GM18909 (cell line): ENCODE results near the gene UNCX.

Source experiments
- ATAC-seq: cut with Tn5 transposase; IDR thresholded peaks from one replicate; pipeline ENCODE4 v1.9.1; 2021; ENCODE audit warnings: mild to moderate bottlenecking; ENCODE audit not compliant: unreplicated experiment, poor library complexity

UNCX gene

DNA sequence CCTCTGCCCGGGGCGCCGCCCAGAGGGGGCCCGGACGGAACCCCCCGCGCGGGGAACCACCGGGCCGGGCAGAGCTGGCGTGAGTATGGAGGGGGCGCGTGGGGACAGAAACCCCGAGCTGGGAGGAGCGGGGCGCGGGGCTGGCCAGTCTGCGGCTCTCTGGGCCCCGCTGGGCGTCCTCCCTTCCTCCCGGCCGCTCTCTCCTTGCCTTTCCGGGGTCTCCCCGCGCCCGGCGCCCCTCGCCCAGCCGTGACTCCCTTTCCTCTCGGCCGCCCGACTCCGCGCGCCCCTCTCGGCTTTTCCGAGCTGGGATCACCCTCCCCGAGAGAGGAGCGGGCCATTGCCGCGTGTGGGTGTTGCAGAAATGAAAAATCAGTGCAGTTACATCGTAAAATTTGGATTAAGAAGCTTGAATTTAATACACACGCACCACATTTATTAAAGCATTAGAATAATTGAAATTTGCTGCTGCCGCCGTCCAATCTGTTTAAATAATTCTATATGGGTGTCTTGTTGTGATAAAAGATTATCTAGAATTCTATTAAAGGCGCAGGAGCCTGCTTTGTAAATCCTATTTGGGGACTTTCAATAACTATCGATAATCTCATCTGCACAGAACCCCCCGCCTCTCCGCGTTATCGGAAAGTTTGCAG, 9.1 kb downstream of the UNCX start:
- ATAC-seq = no peak

DNA sequence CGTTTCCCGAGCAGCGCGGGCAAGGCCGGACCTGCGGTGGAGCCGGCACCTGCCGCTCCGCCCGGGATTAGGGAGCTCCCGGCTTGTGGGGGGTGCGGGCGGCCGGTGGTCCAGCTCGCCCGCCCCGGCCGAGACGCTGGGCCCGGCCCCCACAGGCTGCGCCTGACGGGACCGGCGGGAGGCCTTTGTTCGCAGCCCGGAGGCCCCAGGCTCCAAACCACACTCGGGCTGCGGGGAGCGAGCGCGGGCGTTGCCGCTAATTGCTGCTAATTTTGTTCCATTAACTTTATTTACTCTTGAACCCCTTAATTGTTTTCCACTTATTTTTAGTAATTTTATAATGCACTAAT, 9.6 kb downstream of the UNCX start:
- no peak for ATAC-seq

DNA sequence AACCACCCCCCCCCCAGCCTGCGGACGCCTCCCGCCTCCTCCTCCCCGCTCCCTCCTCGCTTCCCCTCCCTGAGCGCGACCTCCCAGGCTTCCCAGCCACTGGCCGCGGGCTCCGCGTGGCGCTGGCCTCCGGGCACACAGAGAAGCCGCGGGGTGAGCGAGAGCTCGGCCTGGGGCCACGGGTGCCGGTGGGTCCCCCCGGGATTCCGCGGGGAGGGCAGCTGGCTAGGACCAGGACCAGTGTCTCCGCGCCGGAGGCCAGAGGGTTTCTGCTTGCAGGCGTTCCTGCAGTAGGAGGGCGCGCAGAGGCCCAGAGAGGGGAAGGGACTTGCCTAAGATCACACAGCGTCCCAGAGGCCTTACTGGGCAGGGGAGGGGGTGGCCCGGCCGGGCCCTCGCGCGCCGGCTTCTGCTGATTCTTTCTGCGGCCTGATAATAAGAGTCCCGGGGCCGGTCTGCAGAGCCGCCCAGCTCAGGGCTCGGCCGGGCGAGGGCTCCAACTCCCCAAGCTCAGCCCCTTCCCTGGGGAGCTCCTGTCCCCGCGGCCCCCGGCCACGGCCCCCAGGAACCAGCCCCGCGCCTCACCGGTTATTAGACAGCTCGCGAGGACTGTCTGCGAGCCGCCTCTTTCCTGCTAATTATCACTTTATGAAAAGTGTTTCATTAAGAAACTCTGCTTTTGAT, 10.1 kb downstream of the UNCX start:
- ATAC-seq = no peak

DNA sequence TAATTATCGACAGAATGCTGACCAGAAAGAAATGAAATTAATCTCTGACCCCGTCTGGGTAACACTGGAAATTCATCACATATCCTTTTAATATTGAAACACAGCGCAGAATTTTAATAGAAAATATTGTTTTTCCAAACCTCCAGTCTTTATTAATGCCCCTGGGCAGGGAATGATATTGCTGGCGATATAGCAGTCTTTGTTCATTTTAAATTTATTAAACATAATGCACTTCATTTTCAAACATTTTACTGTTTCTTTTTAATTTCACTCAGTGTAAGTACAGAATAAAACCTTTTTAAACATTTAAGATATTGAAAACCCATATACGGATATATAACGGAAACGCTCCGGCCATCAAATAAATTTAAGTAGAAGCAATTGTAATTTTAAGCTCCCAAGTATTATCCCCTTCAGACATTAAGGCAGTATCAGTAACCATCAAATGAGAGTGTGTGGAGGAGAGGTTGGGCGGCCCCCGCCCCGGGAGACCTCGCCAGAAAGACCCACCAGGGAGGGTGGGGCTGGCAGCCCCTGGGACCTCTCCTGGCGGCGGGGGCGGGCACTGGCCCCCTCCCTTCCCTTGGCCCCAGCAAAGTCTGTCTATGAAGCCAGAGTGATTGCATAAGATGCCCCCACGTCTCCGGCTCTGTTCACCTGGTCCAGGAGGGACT, 10.8 kb downstream of the UNCX start:
- no peak for ATAC-seq

DNA sequence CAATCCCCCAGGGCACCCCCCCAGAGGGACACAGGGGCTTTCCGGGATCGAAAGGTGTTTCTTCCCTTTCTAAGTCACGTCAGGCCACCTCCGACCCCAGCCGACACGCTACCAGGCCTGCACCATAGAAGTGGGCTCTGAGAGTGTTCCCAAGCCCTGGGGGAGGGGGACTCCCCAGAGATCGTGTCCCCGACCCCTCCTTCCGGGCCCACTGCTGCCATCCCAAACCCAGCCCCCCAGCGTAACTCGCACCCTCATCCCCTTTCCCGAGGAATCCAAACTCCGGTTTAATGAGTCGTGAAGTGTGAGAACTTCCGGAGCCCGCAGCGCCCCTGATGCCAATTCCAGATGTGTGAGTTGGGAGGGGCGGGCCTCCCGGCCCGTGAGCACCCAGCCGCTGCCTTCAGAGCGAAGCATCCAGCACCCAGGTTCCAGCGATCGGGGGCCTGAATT, 11.3 kb downstream of the UNCX start:
- ATAC-seq = no peak

DNA sequence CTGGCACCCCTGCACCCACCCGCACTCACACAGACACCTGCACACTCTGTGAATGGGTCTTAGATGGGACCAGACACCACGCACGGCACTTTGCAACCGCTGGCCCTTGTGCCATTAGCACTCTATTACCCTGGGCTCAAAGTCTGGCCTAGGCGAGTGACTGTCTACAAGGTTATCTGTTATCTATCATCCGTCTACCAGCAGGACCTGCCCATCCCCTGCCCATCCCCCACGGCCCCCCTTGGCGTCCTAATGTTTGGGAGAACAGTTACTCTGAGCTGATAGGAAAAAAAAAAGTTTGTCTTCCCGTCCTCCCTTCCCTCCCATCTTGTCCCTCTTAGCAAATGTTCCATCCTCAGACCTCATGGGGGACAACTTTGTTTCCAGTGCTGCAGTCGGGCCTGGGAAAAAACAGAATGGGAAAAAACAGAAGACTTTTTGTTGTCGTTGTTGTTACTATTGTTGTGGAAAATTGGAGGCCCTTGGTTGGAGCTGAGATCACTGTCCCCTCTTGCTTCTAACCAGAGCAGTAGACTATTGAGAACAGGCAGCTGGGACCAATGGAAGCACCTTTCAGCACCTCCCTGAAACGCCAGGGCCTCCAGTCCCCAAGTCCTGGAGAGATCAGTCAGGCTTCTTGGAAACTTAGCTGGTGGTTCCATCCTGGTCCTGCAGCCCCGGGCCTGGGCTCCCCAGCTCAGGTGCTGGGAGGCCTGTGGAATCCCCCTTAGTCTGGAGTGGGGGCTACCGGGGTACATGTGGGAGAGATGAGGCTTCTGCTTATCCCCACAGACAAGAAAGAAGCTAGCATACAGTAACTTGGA, 12.2 kb downstream of the UNCX start:
- ATAC-seq = no peak

DNA sequence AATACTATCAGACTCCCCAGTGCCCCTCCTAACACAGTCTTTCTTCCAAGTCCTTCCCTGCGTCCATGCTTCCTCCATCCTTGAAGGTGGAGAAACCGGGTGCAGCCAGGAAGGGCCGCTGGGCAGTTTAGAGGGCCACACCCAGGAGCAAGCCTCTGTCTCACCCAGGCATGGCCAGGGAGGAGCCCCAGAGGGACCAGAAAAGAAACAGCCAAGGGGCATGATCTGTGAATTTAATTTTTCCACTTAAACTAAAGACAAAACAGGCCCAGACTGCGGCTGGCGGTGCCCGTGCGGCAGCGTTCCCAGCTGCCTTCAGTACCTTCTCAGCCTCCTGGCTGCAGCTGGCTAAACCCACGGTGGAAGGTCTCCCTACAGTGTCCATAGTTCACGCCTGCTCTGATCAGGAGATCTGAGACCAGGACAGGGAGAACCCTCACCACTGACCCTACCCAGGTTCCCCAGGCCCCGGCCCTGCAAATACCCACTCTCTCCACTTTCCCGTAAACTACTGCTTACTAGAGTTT, 12.9 kb downstream of the UNCX start:
- ATAC-seq = no peak

DNA sequence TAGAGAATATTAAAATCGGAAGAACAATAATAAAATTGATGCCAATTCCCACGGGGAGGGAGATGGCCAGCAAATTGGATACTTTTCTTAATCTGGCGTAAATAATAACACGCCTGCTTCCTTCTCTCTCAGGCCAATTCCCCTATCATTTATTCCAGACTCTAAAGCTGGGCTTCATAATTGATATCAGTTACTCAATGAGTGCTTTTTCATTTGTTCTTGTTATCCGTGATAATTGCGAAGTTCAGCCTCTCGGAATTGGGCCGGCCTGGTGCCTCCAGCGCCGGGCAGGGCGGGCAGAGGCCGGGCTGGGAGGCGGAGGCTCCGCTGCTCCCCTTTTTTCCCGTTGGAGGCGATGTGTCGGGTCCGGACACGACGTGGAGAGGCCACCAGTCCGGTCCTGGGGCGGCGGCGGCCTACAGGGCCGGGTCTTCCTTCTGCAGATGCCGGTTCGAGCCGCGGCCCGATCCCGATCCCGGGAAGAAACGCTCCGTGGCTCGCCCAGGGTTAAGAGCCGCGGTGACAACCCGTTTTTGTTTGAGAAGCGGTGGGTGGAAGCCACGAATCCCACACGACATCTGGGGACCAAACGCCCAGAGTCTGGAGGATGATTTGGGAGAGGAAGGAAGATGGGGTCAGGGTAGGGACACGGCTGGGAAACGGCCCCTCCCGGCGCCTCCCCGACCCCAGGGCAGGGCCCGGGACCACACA, 13.6 kb downstream of the UNCX start:
- no peak for ATAC-seq

DNA sequence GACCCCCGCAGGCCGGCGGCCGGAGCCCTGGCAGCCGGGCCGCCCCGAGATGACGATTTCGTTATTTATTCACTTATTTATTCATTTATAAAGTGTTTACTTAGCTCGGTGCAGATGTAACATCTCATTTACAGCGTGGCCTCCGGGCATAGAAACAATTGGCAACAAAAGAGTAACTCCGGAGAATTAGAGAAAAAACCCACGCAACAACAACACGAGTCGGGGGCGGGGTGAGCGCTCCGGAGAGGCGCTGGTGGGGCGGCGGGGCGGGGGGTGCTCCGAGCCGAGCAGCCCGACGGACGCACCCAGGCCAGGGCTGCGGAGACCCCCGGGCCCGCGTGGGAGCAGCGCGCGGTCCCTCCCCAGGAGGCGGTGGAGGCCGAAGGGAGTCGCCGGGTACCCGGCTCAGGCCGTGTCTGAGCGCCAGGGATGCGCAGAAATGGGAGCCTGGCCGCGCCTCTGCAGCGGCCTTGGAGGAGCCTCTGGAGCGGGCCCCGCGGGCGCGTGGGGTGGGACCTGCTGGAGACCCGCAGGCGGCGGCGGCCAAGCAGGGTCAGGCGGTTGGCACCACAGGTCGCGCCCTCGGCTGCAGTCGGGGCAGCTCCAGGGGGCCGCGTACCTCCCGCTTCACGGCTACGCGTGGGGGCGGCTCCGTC, 14.3 kb downstream of the UNCX start:
- no peak for ATAC-seq

DNA sequence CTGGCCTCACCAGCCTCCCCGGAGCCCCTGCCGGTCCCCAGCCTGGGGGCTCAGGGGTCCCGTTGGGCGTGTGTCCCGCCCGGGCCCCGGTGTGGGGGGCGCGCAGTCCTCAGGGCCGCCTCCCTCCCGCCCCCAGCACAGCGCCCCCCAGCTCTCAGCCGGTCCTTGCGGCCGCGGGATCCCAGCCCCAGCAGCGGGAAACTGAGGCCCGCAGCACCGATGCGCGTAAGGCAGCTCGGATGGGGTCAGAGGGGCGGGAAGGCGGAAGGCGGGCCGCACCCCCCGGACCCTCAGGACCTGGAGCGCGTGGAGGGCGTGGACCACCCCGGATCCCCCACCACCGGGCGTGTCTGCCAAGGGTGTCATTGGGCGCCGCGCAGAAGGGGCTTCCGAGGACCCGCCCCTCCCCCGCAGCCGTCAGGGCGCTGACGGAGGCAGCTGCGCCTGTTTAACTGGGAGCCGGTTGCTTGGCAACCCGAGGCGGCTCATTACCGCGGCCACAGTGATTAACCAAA, 14.9 kb downstream of the UNCX start:
- no peak for ATAC-seq

DNA sequence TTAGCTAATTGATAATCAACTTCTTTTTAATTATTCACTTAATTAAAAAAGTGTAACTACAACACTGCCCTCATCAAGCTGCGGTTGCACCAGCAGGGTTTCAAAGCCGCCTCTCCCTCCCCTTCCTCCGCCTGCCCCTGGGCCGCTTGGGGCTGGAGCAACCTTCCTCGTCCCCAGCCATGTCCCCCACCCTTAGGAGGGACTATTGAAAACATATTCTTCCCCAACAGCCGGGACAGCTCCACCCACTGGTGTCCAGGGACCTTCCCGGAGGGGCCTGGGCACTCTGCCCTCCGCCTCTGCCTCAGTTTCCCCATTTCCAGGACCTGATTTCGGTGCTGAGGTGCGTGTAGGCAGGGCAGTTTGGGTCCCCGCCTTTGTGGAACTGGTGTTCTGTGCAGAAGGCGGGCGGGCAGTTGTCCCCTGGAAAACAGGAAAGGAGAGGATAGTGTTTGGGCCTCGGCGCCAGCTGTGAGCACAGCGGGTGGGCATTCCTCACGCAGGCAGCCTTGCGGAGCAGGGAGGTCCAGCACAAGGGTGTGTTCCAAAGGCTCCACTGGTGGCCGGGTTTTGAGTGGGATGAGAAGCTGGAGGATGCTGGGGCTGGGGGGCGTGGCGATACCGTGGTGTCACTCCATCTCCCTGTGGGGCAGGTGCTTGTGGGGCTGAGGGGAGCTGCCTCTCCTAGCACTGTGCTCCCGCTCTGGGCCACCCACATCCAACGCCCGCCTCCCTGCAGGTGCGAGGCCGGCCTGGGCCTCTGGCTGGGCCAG, 15.7 kb downstream of the UNCX start:
- ATAC-seq = no peak

DNA sequence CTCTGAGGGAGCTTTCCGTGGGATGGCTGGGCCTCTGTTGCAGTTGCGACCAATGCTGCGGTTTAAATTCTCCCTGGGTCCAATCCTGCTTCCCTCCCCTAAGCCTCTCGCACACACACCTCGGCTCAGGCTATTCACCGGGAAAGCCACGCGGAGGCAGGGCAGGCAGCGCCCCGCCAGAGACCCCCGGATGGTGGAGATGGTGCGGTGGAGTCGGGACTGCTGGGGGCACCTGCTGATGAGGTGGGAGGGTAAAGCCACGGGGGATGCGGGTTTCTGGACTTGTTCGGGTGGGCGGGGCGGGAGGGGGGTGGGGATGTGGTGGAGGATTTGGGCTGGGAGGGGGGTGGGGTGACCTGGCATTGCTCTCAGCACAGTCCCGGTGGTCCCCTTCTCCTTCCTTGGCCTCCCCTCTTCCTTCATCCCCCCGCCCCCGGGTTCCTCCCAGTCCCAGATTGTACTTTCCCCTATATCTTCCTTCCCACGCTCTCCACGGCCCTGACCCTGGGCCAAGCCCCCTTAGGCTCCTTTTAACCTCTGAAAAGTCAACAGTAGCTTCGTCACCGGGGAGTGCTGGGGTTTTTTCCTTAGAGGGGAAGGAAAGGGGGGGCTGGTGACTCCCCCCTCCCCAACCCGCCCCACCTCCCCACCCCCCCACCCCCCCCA, 16.4 kb downstream of the UNCX start:
- no peak for ATAC-seq

DNA sequence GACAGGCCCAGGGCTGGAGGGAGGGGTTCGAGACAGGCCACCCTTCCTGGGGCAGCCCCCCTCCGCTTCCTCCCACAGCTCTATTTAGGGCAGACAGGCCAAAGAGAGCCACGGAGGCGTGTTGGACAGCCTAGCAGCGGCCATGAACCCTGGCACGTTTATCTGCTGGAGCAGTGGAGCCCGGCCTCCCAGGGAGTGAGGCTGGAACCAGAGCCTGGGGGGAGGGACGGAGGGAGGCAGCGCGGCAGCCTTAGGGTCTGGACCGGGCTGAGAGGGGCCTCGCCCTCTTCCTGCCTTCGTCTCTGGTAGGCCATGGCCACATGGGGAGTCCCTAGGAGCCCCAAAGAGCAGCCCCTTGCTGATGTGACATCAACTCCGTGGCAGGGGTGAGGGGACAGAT, 17.1 kb downstream of the UNCX start:
- ATAC-seq = no peak

DNA sequence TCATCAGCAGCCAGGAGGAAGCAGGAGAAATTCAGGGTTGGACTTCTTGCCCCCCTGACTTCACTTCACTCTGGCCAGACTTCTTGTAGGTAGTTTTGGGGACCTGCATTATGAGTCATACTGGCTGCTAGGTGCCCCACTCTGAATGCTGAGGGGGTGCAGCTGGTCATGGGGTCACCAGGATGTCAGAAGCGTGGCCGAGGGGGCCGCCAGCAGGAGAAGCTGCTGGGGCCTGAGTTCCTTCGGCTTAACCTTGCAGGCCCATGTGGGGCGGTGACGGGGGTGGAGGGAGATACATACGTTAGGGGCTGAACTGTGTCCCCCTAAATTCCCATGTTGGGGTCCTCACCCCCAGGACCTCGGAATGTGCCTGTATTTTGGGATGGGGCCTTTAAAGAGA, 18.2 kb downstream of the UNCX start:
- no peak for ATAC-seq

DNA sequence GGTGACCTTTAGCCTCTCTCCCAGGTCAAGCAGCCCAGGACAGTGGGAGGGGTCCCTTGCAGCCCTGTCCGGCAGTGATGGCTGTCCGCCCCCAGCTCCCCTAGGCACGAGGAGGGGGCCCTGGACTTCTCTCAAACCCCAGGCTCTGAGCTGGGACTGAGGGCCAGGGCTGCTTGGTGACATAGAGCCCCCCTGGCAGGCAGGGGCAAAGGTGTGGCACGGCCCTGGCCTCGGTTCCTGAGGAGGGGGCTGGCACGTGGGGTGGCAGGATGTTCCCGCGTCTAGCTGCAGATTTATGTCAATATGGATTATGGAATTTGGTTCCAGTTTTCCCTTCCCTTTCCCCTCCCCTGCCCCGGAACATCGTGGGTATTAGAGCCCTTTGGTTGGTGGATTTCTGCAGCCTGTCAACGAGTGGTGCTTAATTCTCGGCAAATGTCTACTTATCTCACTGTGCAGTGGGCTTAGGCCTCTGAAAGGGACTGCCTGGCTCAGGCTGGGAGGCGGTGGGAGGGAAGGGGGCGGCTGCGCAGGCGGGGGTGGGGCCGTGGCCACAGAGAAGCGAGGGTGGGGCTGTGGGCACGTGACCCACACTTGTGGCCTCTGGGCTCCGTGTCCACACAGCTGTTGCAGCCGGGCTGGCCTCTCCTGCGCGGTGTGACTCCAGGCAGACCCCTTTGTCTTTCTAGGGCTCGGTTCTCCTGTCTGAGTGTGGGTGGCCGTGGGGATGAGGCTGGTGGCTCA, 19.3 kb downstream of the UNCX start:
- ATAC-seq = no peak

DNA sequence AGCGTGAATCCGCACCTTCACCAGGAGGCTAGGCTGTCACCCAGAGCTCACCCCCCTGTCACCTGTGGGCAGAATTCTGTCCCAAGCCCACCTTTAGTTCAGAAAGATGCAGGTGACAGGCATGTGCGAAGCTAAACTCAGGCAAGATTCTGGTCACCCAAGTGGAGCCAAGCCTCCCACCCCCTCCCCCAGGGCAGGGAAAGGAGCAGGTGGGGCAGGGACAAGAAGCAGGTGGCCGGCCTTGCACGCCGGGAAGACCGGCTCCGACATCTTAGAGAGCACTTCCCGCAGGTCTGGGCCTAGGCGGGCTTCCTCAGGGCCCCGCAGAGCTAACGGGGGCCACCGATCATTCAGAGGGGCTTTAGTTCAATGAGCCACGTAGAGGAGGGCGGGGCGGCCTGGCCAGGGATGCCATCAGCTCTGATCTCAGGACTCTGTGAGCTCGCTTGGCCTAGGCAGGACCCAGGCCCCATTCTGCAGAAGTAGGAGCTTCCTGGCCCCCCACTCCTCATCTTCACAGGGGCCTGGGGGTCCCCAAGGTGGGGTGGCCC, 19.9 kb downstream of the UNCX start:
- no peak for ATAC-seq

DNA sequence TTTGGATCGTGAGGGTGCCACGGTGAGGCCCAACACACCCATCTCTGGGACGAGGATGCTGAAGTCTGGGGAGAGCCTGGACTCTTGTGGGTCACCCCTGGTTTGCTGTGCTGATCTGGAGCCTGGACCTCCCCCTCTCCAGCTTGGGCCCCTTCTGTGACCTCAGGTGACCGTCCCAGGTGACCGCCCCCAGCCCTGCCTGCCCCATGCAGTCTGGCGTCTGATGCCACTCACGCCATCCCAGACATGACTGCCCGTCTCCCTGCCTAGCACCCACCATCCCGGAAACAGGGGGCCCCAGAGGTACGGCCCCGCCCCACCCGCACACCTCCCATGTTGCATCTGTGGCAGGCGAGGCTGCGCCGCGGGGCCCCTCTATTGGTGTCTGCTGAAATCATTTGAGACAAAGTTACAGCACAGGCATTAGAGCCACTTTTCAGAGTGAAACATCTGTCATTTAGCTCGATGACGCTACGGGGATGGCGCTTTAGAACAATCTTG, 21.1 kb downstream of the UNCX start:
- ATAC-seq = no peak
